Sigmoid colon (tissue), 7 donors: ENCODE data around the gene CLMN. TPM values are rescaled to one million over a fixed set of nuclear protein-coding genes. Genes with fewer than 3 reads are reported as not detected.
A peak's percentile ranks its signal among the peaks of the same experiment; 100 is the strongest.

Experiments used
- DNase-seq: peaks from one replicate; pipeline ENCODE4 v3.0.0-alpha.2; 2019
- H3K27ac ChIP-seq, 4 donors: fragments of 200-600 bp; sonication (generic); one replicate each; pipeline ENCODE4 v1.5.1; 2016 to 2019; ENCODE audit warnings: mild to moderate bottlenecking in 1 of 4
- H3K27me3 ChIP-seq, 3 donors: fragments of 200-600 bp; sonication (generic); one replicate each; pipeline ENCODE4 v1.5.1; 2019; ENCODE audit warnings: mild to moderate bottlenecking in 1 of 3
- H3K36me3 ChIP-seq, 4 donors: fragments of 200-600 bp; sonication (generic); one replicate each; pipeline ENCODE4 v1.5.1; 2016 to 2019
- H3K4me1 ChIP-seq, 4 donors: fragments of 200-600 bp; sonication (generic); one replicate each; pipeline ENCODE4 v1.5.1; 2017 to 2019
- H3K4me3 ChIP-seq, 4 donors: fragments of 200-600 bp; sonication (generic); one replicate each; pipeline ENCODE4 v1.5.1; 2017 to 2019; ENCODE audit warnings: mild to moderate bottlenecking in 2 of 4, moderate library complexity in 1 of 4
- H3K9me3 ChIP-seq, 4 donors: fragments of 200-600 bp in 3 of 4; sonication (generic) in 3 of 4; one replicate each; pipeline versions ENCODE4 v1.5.1 to v1.6.1; 2013 to 2019
- EP300 ChIP-seq, 4 donors: sonication (generic); formaldehyde crosslinking; IDR thresholded peaks; one replicate each; pipeline ENCODE4 v1.6.1; 2017; ENCODE audit warnings: antibody characterized with exemption in 4 of 4
- POLR2A ChIP-seq, 2 donors: fragments of 450-650 bp; IDR thresholded peaks; one replicate each; pipeline ENCODE4 v1.6.1; 2016; ENCODE audit warnings: antibody characterized with exemption in 2 of 2, mild to moderate bottlenecking in 2 of 2, moderate library complexity in 2 of 2
- POLR2AphosphoS5 ChIP-seq, 4 donors: sonication (generic); formaldehyde crosslinking; IDR thresholded peaks; one replicate each; pipeline ENCODE4 v1.6.1; 2017; ENCODE audit warnings: antibody characterized with exemption in 4 of 4
- WGBS, 2 donors: extraction: QIAGEN DNeasy Blood & Tissue Kit; methylation state at CpG; one replicate each; pipeline ENCODE4 v1.1.7; 2013; 5-methylcytosine and 5-hydroxymethylcytosine counted together
- intact Hi-C: fragments of 100-400 bp; cut with DNase I; formaldehyde crosslinking; loops from one replicate; pipeline ENCODE4 v1.15.1; 2023
- polyA plus RNA-seq, 3 donors: library from polyadenylated mRNA; stranded (reverse); fragments of 200-250 nt; gene quantifications; one replicate each; pipeline ENCODE4 v1.2.3, GENCODE V29; 2013
- total RNA-seq, 4 donors: library from RNA; depleted of rRNA; stranded (reverse); fragments of >200 nt; gene quantifications; one replicate each; pipeline ENCODE4 v1.1.0, GENCODE V29; 2016
- TF ChIP-seq, protein P1 (sequence below), 4 experiments: fragments of 450-650 bp in 3 of 4; fragments of 200-600 bp in 1 of 4; IDR thresholded peaks; one replicate each; pipeline ENCODE4 v1.5.1; 2016 to 2019; ENCODE audit warnings: antibody characterized with exemption in 4 of 4, mild to moderate bottlenecking in 3 of 4, moderate library complexity in 2 of 4
- donor health status: healthy with polysubstance abuse.
- donor health status: Bipolar disorder and iron deficiency.
- donor health status: healthy.

The CLMN gene
- total and polyA plus RNA-seq, 7 donors: 3.5 to 40.2 (median 9.1) TPM

DNA sequence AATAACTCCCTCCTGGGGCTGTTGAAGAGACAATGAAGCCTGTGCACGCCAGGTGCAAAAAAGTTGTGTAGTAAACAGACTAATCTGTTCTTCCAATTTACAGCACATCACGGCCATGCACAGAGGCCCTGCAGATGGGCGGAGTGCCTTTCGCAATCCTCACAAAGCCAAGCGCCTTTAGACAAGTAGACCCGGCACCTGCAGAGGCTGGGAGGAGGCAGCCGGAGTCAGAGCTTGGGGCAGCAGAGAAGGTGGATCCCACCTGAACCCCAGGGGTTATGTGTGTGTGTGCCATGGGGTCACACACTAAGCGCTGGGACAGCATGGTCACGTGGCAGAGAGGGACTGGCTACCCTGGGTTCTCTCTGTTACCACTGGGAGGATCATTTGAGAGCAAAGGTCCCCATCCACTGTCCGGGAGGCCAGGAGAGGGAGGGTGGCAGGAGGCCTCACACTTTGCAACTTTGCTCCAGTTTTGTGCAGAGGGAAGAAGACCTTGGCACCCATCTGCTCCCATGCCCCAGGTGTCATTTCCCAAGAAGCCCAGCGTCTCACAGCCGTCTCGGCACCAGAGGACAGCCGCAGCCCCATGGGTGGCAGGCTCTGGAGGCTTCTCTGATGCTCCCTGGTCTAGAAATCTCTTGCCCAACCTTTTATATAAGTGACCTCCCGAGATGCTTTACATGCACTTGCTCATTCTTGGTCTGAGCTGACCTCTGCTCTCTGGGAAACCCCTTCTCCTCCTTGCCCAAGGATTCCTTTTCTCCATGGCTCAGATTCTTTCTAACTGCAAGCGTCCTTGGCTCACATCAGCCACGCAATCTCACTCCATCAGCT is 82.4 kb downstream of the CLMN start:
- WGBS, 2 donors: 38 to 74% methylated on average over 17 of the region's 17 CpGs
- H3K9me3 ChIP-seq: no peaks in the 10 kb centered on the region
- intact Hi-C loops: no loop called here

DNA sequence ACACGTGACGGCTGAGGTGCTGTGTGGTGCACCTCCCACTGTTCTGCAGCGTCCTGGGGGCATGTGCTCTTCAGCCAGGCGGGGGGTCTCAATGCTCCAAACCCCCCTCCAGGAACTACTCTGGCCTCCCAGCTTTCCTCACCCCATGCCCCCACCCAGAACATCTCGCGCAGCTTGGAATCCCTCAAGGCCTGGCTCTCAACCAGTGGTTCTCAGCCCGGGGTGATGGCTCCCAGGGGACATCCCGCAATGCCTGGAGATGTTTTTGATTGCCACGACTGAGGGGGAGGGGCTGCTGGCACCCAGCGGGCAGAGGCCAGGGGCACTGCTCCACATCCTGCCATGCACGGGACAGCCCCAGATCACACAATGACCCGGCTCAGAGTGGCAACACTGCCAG is 83.5 kb downstream of the CLMN start:
- H3K27me3 ChIP-seq: no peaks in the 10 kb centered on the region
- H3K4me1 ChIP-seq: peaks cover 0 to 9% (median 3%) of the 10 kb centered on the region in 4 donors
- peak; percentile 29 for DNase-seq
- intact Hi-C loops: no loop called here
- 74 to 80% methylated on average over 12 of the region's 12 CpGs for WGBS, 2 donors
- no peaks in the 10 kb centered on the region for H3K9me3 ChIP-seq
- no peak for TF ChIP-seq POLR2AphosphoS5 (IDR thresholded peaks at IDR 0.05)
- TF ChIP-seq, protein P1, sequence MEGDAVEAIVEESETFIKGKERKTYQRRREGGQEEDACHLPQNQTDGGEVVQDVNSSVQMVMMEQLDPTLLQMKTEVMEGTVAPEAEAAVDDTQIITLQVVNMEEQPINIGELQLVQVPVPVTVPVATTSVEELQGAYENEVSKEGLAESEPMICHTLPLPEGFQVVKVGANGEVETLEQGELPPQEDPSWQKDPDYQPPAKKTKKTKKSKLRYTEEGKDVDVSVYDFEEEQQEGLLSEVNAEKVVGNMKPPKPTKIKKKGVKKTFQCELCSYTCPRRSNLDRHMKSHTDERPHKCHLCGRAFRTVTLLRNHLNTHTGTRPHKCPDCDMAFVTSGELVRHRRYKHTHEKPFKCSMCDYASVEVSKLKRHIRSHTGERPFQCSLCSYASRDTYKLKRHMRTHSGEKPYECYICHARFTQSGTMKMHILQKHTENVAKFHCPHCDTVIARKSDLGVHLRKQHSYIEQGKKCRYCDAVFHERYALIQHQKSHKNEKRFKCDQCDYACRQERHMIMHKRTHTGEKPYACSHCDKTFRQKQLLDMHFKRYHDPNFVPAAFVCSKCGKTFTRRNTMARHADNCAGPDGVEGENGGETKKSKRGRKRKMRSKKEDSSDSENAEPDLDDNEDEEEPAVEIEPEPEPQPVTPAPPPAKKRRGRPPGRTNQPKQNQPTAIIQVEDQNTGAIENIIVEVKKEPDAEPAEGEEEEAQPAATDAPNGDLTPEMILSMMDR (IDR thresholded peaks at IDR 0.05): no peak
- no peak for TF ChIP-seq EP300 (IDR thresholded peaks at IDR 0.05)
- no peak for TF ChIP-seq POLR2A (IDR thresholded peaks at IDR 0.05)
- H3K4me3 ChIP-seq: no peak overlapping the region
- no peaks in the 10 kb centered on the region for H3K36me3 ChIP-seq
- H3K27ac ChIP-seq: no peak overlapping the region

More for the DNA sequence above, 82.4 kb downstream of the CLMN start:
- Histone ChIP-seq H3K27me3 (no peaks in the 10 kb centered on the region), H3K27ac (no peak overlapping the region), H3K4me1 (peaks cover 0 to 9% (median 3%) of the 10 kb centered on the region in 4 donors), H3K4me3 (no peak overlapping the region), H3K36me3 (no peaks in the 10 kb centered on the region)
- peak; percentile 34 for DNase-seq
- no peak for TF ChIP-seq POLR2AphosphoS5 (IDR thresholded peaks at IDR 0.05)
- TF ChIP-seq POLR2A (IDR thresholded peaks at IDR 0.05): no peak
- TF ChIP-seq EP300 (IDR thresholded peaks at IDR 0.05): no peak
- TF ChIP-seq, protein P1 (IDR thresholded peaks at IDR 0.05): no peak

DNA sequence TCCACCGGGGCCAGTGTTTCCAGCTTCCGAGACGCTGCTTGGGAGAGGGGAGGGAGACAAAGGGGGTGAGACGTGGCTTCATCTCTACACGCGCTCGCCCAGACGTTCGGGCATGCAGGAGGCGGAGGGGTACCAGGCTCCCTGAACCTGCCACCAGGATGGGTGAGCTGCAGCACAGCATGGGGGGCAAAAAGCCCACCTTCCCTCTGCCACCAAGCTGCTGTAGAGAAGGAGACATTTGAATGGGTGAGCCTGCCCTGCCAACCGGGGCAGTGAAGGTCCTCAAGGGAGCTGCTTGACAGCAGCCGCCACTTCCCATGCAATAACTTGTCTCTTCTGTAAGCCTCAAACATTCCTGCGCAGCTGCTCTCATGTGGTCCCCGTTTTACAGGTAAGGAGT is 83.9 kb downstream of the CLMN start:
- TF ChIP-seq POLR2AphosphoS5 (IDR thresholded peaks at IDR 0.05) (no peak), EP300 (IDR thresholded peaks at IDR 0.05) (no peak)
- H3K27ac ChIP-seq: no peak overlapping the region
- 94 to 95% methylated on average over 14 of the region's 14 CpGs for WGBS, 2 donors
- no peak overlapping the region for H3K4me3 ChIP-seq
- H3K27me3 ChIP-seq: no peaks in the 10 kb centered on the region
- no peaks in the 10 kb centered on the region for H3K9me3 ChIP-seq
- intact Hi-C loops: no loop called here
- peaks cover 0 to 9% (median 3%) of the 10 kb centered on the region in 4 donors for H3K4me1 ChIP-seq
- no peaks in the 10 kb centered on the region for H3K36me3 ChIP-seq
- DNase-seq: peak; percentile 40

DNA sequence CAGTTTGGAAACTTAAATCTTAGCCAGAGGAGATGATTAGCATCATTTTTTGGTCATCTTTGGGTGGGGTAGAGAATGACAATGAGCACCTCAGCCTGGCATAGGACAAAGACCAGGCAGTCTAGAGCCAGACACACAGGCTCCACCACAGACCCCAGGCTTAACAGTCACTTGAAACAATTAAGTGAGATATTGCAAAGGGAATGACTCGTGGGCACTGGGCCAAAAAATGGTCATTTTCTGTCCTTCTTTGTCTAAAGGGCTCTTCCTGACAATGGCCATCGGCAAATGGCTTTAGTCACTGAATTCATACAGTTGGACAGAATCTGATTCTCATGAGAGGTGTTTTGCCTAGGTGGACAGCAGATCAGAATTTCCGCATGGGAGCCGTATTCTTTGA is 84.4 kb downstream of the CLMN start:
- no peaks in the 10 kb centered on the region for H3K9me3 ChIP-seq
- H3K4me3 ChIP-seq: no peak overlapping the region
- TF ChIP-seq, protein P1 (IDR thresholded peaks at IDR 0.05): no peak
- no peak for TF ChIP-seq POLR2A (IDR thresholded peaks at IDR 0.05)
- TF ChIP-seq EP300 (IDR thresholded peaks at IDR 0.05): no peak
- no peak for TF ChIP-seq POLR2AphosphoS5 (IDR thresholded peaks at IDR 0.05)
- 77 to 82% methylated on average over 4 of the region's 4 CpGs for WGBS, 2 donors
- no peaks in the 10 kb centered on the region for H3K27me3 ChIP-seq
- H3K36me3 ChIP-seq: no peaks in the 10 kb centered on the region
- DNase-seq: peak; percentile 56
- no peak overlapping the region for H3K27ac ChIP-seq
- H3K4me1 ChIP-seq: peaks cover 0 to 9% (median 3%) of the 10 kb centered on the region in 4 donors
- intact Hi-C loops: no loop called here

DNA sequence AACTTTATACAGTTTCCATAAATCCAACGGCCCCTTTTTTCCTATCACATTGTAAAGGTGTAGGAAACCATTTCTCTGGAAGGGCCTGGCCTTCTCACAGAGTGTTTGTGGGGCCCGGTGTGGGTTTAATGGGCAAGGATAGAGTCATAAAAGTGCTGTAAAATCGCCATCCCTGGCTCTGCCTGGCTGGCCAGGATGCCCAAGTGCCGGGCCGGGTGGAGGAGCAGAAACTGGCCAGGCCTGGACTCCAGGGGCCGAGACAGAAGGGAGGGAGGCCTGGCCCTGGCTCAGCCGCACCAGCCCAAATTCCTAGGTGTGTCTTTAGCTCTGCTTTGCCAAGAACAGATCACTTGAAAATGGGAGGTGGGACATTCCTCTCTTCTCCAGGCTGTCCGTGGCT is 85.3 kb downstream of the CLMN start:
- TF ChIP-seq POLR2AphosphoS5 (IDR thresholded peaks at IDR 0.05) (no peak), POLR2A (IDR thresholded peaks at IDR 0.05) (no peak), EP300 (IDR thresholded peaks at IDR 0.05) (no peak)
- TF ChIP-seq, protein P1 (IDR thresholded peaks at IDR 0.05): no peak
- H3K27ac ChIP-seq: peak overlapping the region in 2 of 4 donors; percentile 11 to 32
- intact Hi-C loops: no loop called here
- 16 to 56% methylated on average over 8 of the region's 8 CpGs for WGBS, 2 donors
- H3K36me3 ChIP-seq: no peaks in the 10 kb centered on the region
- H3K27me3 ChIP-seq: no peaks in the 10 kb centered on the region
- H3K4me3 ChIP-seq: no peak overlapping the region
- peaks cover 0 to 9% (median 3%) of the 10 kb centered on the region in 4 donors for H3K4me1 ChIP-seq
- H3K9me3 ChIP-seq: no peaks in the 10 kb centered on the region
- DNase-seq: no peak
